B cell (primary cell): Measurements from ENCODE around the gene PTPRN2. TPM values are rescaled to one million over a fixed set of nuclear protein-coding genes. Genes with fewer than 3 reads are reported as not detected.

Experiments used
- ATAC-seq: fragments of 200-7000 bp; cut with Tn5 transposase; one replicate; pipeline ENCODE4 v1.10.0; 2021; ENCODE audit warnings: low read depth, mild to moderate bottlenecking, moderate number of reproducible peaks, moderate library complexity
- CTCF ChIA-PET: fragments of 350-600 bp; sonication (Branson Sonifier 250); formaldehyde crosslinking; loops from one replicate; lab custom pipeline; 2021; ENCODE audit warnings: antibody characterized with exemption, inconsistent platforms; lab: Charles Lee
- POLR2A ChIA-PET: fragments of 350-600 bp; sonication (Branson Sonifier 250); formaldehyde crosslinking; loops from one replicate; lab custom pipeline; 2021; ENCODE audit warnings: antibody characterized with exemption; lab: Charles Lee
- DNase-seq: peaks from one replicate; pipeline ENCODE4 v3.0.0; 2013
- H2AFZ ChIP-seq: 2 replicates; pipeline ENCODE4 v1.6.1; 2012; ENCODE audit warnings: mild to moderate bottlenecking, low read depth, low read length; ENCODE audit not compliant: insufficient read depth, poor library complexity, severe bottlenecking
- H3K27ac ChIP-seq, 2 donors: 1 replicate in 1 of 2; 2 replicates in 1 of 2; pipeline ENCODE4 v1.5.1; 2012 to 2013; ENCODE audit warnings: low read length in 2 of 2, mild to moderate bottlenecking in 2 of 2, moderate library complexity in 1 of 2
- H3K27me3 ChIP-seq, 4 experiments: fragments of 200-600 bp in 1 of 4; sonication (generic) in 1 of 4; replicated peaks in 1 of 4; 1 replicate in 2 of 4; 2 replicates in 2 of 4; pipeline versions ENCODE4 v1.6.1 to v1.7.0; 2013 to 2016; ENCODE audit warnings: low read length in 3 of 4, mild to moderate bottlenecking in 2 of 4, mixed read lengths in 1 of 4, moderate library complexity in 1 of 4; ENCODE audit not compliant: insufficient read depth in 4 of 4, control insufficient read depth in 3 of 4; ENCODE audit errors: control extremely low read depth in 1 of 4
- H3K36me3 ChIP-seq, 2 experiments: replicated peaks in 1 of 2; 1 replicate in 1 of 2; 2 replicates in 1 of 2; pipeline versions ENCODE4 v1.6.1 to v1.7.1; 2013; ENCODE audit warnings: low read length in 1 of 2; ENCODE audit not compliant: insufficient read depth in 2 of 2, control insufficient read depth in 1 of 2; ENCODE audit errors: control extremely low read depth in 1 of 2, extremely low read depth in 1 of 2
- H3K4me1 ChIP-seq, 2 donors: fragments of 200-600 bp in 1 of 2; sonication (generic) in 1 of 2; 1 replicate in 1 of 2; 2 replicates in 1 of 2; pipeline versions ENCODE4 v1.5.1 to v1.6.1; 2013 to 2017; ENCODE audit warnings: low read length in 2 of 2; ENCODE audit not compliant: control insufficient read depth in 2 of 2, insufficient read depth in 2 of 2
- H3K4me2 ChIP-seq: replicated peaks from 2 replicates; pipeline ENCODE3; 2012; ENCODE audit warnings: mild to moderate bottlenecking, low read depth, low read length; ENCODE audit not compliant: poor library complexity, severe bottlenecking
- H3K4me3 ChIP-seq, 5 experiments: fragments of 200-600 bp in 1 of 5; sonication (generic) in 1 of 5; 1 replicate in 3 of 5; 2 replicates in 2 of 5; pipeline versions ENCODE4 v1.5.1 to v1.7.0; 2011 to 2016; ENCODE audit warnings: low read length in 4 of 5, mild to moderate bottlenecking in 4 of 5, low read depth in 2 of 5, control low read depth in 1 of 5, moderate library complexity in 1 of 5; ENCODE audit not compliant: insufficient read depth in 1 of 5; ENCODE audit errors: control extremely low read depth in 1 of 5, extremely low read depth in 1 of 5
- H3K79me2 ChIP-seq: fragments of 200-600 bp; sonication (generic); one replicate; pipeline ENCODE4 v1.6.0; 2016; ENCODE audit warnings: low read length; ENCODE audit not compliant: control insufficient read depth, insufficient read depth
- H3K9ac ChIP-seq: fragments of 200-600 bp; sonication (generic); 2 replicates; pipeline ENCODE4 v1.6.1; 2017; ENCODE audit warnings: mild to moderate bottlenecking, low read length, moderate library complexity
- H3K9me3 ChIP-seq, 3 donors: one replicate each; pipeline versions ENCODE4 v1.6.1 to v1.7.1; 2013; ENCODE audit warnings: low read length in 2 of 3; ENCODE audit not compliant: control insufficient read depth in 2 of 3, insufficient read depth in 1 of 3; ENCODE audit errors: control extremely low read depth in 1 of 3
- H4K20me1 ChIP-seq: 2 replicates; pipeline ENCODE4 v1.6.0; 2012; ENCODE audit warnings: mild to moderate bottlenecking, low read length; ENCODE audit not compliant: insufficient read depth, control insufficient read depth, poor library complexity, severe bottlenecking
- H3K27ac Mint-ChIP-seq: one replicate; pipeline ENCODE4 v1.8.0; 2021; ENCODE audit warnings: mixed read lengths
- H3K27me3 Mint-ChIP-seq: one replicate; pipeline ENCODE4 v1.8.0; 2021; ENCODE audit warnings: mixed read lengths
- H3K4me1 Mint-ChIP-seq: one replicate; pipeline ENCODE4 v1.8.0; 2021; ENCODE audit warnings: mixed read lengths
- H3K4me3 Mint-ChIP-seq: one replicate; pipeline ENCODE4 v1.8.0; 2021; ENCODE audit warnings: mixed read lengths
- H3K9me3 Mint-ChIP-seq: one replicate; pipeline ENCODE4 v1.8.0; 2022; ENCODE audit warnings: mixed read lengths; ENCODE audit not compliant: insufficient read depth
- EZH2 ChIP-seq: IDR thresholded peaks from 2 replicates; pipeline ENCODE4 v1.6.1; 2012; ENCODE audit warnings: borderline replicate concordance, low read depth, mild to moderate bottlenecking, moderate library complexity, low read length; ENCODE audit not compliant: insufficient read depth, poor library complexity, severe bottlenecking
- WGBS: methylation state at CpG from one replicate; pipeline ENCODE4 v1.1.5; 2013; ENCODE audit warnings: missing lambda C conversion rate; ENCODE audit not compliant: insufficient coverage; 5-methylcytosine and 5-hydroxymethylcytosine counted together
- intact Hi-C: fragments of 100-400 bp; cut with micrococcal nuclease; formaldehyde crosslinking; loops from one replicate; pipeline ENCODE4 v1.10.0; 2022
- polyA plus RNA-seq: library from polyadenylated mRNA; depleted of rRNA; stranded (reverse); fragments of >200 nt; gene quantifications from 2 replicates; pipeline ENCODE4 v1.2.3, GENCODE V29; 2012
- total RNA-seq, 2 donors: library from RNA; stranded (reverse); fragments of 120-200 nt in 1 of 2; gene quantifications; 1 replicate in 1 of 2; 2 replicates in 1 of 2; pipeline versions ENCODE4 v1.2.3 to v1.2.4, GENCODE V29; 2013 to 2022
- TF ChIP-seq, protein P1 (sequence below): fragments of 200-600 bp; IDR thresholded peaks from one replicate; pipeline ENCODE4 v1.8.0; 2022; ENCODE audit warnings: antibody characterized with exemption, mild to moderate bottlenecking

PTPRN2 gene
- total and polyA plus RNA-seq, 2 donors (not counting 1 experiment from before 2014, with no cell fraction given) = 2.0 to 5.0 TPM

- WGBS = 95% methylated on average over 28 of the region's 28 CpGs
- Mint-ChIP-seq H3K27me3 (peaks cover 4% of the 10 kb centered on the region), H3K27ac (no peak overlapping the region), H3K4me3 (no peak overlapping the region), H3K9me3 (peaks cover 3% of the 10 kb centered on the region), H3K4me1 (no peaks in the 10 kb centered on the region)
- POLR2A ChIA-PET = no interaction called here
- no peak for TF ChIP-seq EZH2
- TF ChIP-seq, protein P1, sequence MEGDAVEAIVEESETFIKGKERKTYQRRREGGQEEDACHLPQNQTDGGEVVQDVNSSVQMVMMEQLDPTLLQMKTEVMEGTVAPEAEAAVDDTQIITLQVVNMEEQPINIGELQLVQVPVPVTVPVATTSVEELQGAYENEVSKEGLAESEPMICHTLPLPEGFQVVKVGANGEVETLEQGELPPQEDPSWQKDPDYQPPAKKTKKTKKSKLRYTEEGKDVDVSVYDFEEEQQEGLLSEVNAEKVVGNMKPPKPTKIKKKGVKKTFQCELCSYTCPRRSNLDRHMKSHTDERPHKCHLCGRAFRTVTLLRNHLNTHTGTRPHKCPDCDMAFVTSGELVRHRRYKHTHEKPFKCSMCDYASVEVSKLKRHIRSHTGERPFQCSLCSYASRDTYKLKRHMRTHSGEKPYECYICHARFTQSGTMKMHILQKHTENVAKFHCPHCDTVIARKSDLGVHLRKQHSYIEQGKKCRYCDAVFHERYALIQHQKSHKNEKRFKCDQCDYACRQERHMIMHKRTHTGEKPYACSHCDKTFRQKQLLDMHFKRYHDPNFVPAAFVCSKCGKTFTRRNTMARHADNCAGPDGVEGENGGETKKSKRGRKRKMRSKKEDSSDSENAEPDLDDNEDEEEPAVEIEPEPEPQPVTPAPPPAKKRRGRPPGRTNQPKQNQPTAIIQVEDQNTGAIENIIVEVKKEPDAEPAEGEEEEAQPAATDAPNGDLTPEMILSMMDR = no peak
- no peaks in the 10 kb centered on the region for H4K20me1 ChIP-seq
- CTCF ChIA-PET = no interaction called here
- intact Hi-C loops = no loop called here
- H3K4me2 ChIP-seq = no peak overlapping the region
- no peaks in the 10 kb centered on the region for H3K27me3 ChIP-seq
- no peak overlapping the region for H3K9ac ChIP-seq
- no peaks in the 10 kb centered on the region for H3K4me1 ChIP-seq
- ATAC-seq (no peak), DNase-seq (no peak)
- no peaks in the 10 kb centered on the region for H3K79me2 ChIP-seq
- no peak overlapping the region for H2AFZ ChIP-seq
- peaks cover 0 to 63% (median 0%) of the 10 kb centered on the region in 3 donors for H3K9me3 ChIP-seq
- no peaks in the 10 kb centered on the region for H3K36me3 ChIP-seq
- no peak overlapping the region for H3K4me3 ChIP-seq
- no peak overlapping the region for H3K27ac ChIP-seq
Observed at GRCh38 chr7:158321056-158321700, 266.4 kb downstream of the PTPRN2 start.

DNA sequence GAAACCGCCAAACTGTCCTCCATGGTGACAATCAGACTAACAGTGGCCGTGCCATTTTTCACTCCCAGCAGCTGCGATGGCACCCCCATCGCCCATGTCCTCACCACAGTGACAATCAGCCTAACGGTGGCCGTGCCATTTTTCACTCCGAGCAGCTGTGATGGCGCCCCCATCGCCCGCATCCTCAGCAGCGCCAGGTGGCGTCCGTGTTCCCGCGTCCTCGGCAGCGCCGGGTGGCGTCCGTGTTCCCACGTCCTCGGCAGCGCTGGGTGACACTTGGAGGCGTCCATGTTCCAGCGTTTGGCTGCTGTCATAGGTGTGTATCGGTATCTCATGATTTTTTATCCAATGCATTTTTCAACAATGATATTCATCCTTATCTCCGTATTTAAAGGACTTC is 267.3 kb downstream of the PTPRN2 start:
- Histone ChIP-seq H3K9ac (no peak overlapping the region), H3K36me3 (no peaks in the 10 kb centered on the region), H3K9me3 (peaks cover 0 to 64% (median 0%) of the 10 kb centered on the region in 3 donors), H3K27ac (no peak overlapping the region), H2AFZ (no peak overlapping the region), H4K20me1 (no peaks in the 10 kb centered on the region), H3K4me1 (no peaks in the 10 kb centered on the region), H3K27me3 (no peaks in the 10 kb centered on the region), H3K4me2 (no peak overlapping the region), H3K79me2 (no peaks in the 10 kb centered on the region), H3K4me3 (no peak overlapping the region)
- intact Hi-C loops = no loop called here
- Mint-ChIP-seq H3K4me3 (no peak overlapping the region), H3K4me1 (no peaks in the 10 kb centered on the region), H3K9me3 (peaks cover 6% of the 10 kb centered on the region), H3K27ac (no peak overlapping the region), H3K27me3 (peaks cover 4% of the 10 kb centered on the region)
- TF ChIP-seq EZH2 = no peak
- TF ChIP-seq, protein P1 = no peak
- ATAC-seq = no peak
- DNase-seq = no peak
- WGBS = 93% methylated on average over 18 of the region's 27 CpGs
- ChIA-PET POLR2A (no interaction called here), CTCF (no interaction called here)
